NCI-H2107 treated with DMSO at 0.1 percent for 48 hours (cell line): ENCODE data around the gene RSPH3.
"Not testable (repeated sequence)": the region's sequence is repeated elsewhere in the genome, so short reads cannot be mapped to it uniquely, and the experiment has no call there.

Source experiments
- DNase-seq: peaks from one replicate; lab custom pipeline; 2025; ENCODE audit not compliant: unreplicated experiment; lab: John Stamatoyannopoulos, UW

RSPH3 gene

GRCh38 chr6:158999666-159000403 lies at the start of gene RSPH3:
TSS of gene RSPH3 (minus strand) at chr6:159000202. CDS start at chr6:158999550, 652 bp downstream.
- peak; percentile 89 for DNase-seq

GRCh38 chr6:159047891-159048685 lies 48.1 kb upstream of the RSPH3 start:
- DNase-seq = no peak

- DNase-seq = no peak
These were observed 45.8 kb upstream of the RSPH3 start for GRCh38 chr6:159045801-159046200.

GRCh38 chr6:159044899-159045727 lies 45.1 kb upstream of the RSPH3 start, which contains the start of gene TAGAP:
TSS of gene TAGAP (minus strand) at chr6:159044991. CDS start at chr6:159044146, 845 bp downstream.
- no peak for DNase-seq

- no peak for DNase-seq
These were observed 43.9 kb upstream of the RSPH3 start for GRCh38 chr6:159043947-159044346.

GRCh38 chr6:159043251-159043650 lies 43.2 kb upstream of the RSPH3 start:
- peak; percentile 54 for DNase-seq

GRCh38 chr6:159042826-159043181 lies 42.8 kb upstream of the RSPH3 start:
- DNase-seq = no peak

- DNase-seq = peak; percentile 81
These were observed 42.2 kb upstream of the RSPH3 start for GRCh38 chr6:159042003-159042825.

GRCh38 chr6:159041181-159041580 lies 41.2 kb upstream of the RSPH3 start:
- DNase-seq = no peak

- no peak for DNase-seq
These were observed 39.9 kb upstream of the RSPH3 start for GRCh38 chr6:159039885-159040258.

GRCh38 chr6:159038914-159039884 lies 39.2 kb upstream of the RSPH3 start:
- no peak for DNase-seq

- not testable (repeated sequence) for DNase-seq
These were observed 38.3 kb upstream of the RSPH3 start for GRCh38 chr6:159038318-159038717.

- no peak for DNase-seq
These were observed 37.8 kb upstream of the RSPH3 start for GRCh38 chr6:159037756-159038290.

- DNase-seq = no peak
These were observed 36.7 kb upstream of the RSPH3 start for GRCh38 chr6:159036673-159037072.

- DNase-seq = no peak
These were observed 35.9 kb upstream of the RSPH3 start for GRCh38 chr6:159035891-159036290.

- DNase-seq = no peak
These were observed 33.4 kb upstream of the RSPH3 start for GRCh38 chr6:159033160-159034049.

- no peak for DNase-seq
These were observed 31.8 kb upstream of the RSPH3 start for GRCh38 chr6:159031846-159032245.

- DNase-seq = no peak
These were observed 30.2 kb upstream of the RSPH3 start for GRCh38 chr6:159030168-159030567.
